Ovary (tissue), 9 donors: Measurements from ENCODE around the gene BUD31. TPM values are rescaled to one million over a fixed set of nuclear protein-coding genes. Genes with fewer than 3 reads are reported as not detected.

Source experiments
- DNase-seq, 5 donors: peaks; one replicate each; pipeline ENCODE4 v3.0.0-alpha.2; 2019 to 2020
- H3K27ac ChIP-seq, 2 donors: fragments of 200-600 bp; one replicate each; pipeline versions ENCODE4 v1.5.1 to v1.8.0; 2019 to 2022
- H3K27me3 ChIP-seq: fragments of 200-600 bp; one replicate; pipeline ENCODE4 v1.8.0; 2022
- H3K36me3 ChIP-seq: fragments of 200-600 bp; sonication (generic); one replicate; pipeline ENCODE4 v1.5.1; 2019
- H3K4me1 ChIP-seq: one replicate; pipeline ENCODE4 v1.8.1; 2013; ENCODE audit warnings: mild to moderate bottlenecking, moderate library complexity; ENCODE audit not compliant: insufficient read depth
- H3K4me3 ChIP-seq: fragments of 200-600 bp; sonication (generic); one replicate; pipeline ENCODE4 v1.5.1; 2017
- H3K9me3 ChIP-seq, 2 donors: fragments of 200-600 bp in 1 of 2; sonication (generic) in 1 of 2; one replicate each; pipeline versions ENCODE4 v1.5.1 to v1.8.1; 2013 to 2019; ENCODE audit warnings: mild to moderate bottlenecking in 1 of 2, moderate library complexity in 1 of 2
- EP300 ChIP-seq: sonication (generic); formaldehyde crosslinking; IDR thresholded peaks from one replicate; pipeline ENCODE4 v1.6.1; 2017; ENCODE audit warnings: antibody characterized with exemption
- POLR2A ChIP-seq: fragments of 450-650 bp; IDR thresholded peaks from one replicate; pipeline ENCODE4 v1.6.1; 2017; ENCODE audit warnings: antibody characterized with exemption, mild to moderate bottlenecking, moderate library complexity
- WGBS, 3 donors: extraction: QIAGEN DNeasy Blood & Tissue Kit in 1 of 3; methylation state at CpG; one replicate each; pipeline versions ENCODE4 v1.1.5 to v1.1.7; 2013 to 2017; 5-methylcytosine and 5-hydroxymethylcytosine counted together
- intact Hi-C, 4 donors: fragments of 100-400 bp; cut with DNase I; formaldehyde crosslinking; loops; one replicate each; pipeline versions ENCODE4 v1.11.0 to v1.15.1; 2022 to 2023
- polyA plus RNA-seq, 2 donors: library from polyadenylated mRNA; stranded (reverse); fragments of 200-250 nt in 1 of 2; fragments of 350-450 nt in 1 of 2; fragmentation: Illumina TruSeq in 1 of 2; extraction: RNeasy Lipid Tissue Mini Kit (QIAGEN cat#74804) in 1 of 2; gene quantifications; one replicate each; pipeline ENCODE4 v1.2.3, GENCODE V29; 2013 to 2014
- total RNA-seq, 7 donors: library from RNA; depleted of rRNA in 2 of 7; stranded (reverse); fragments of >200 nt in 2 of 7; fragmentation: NEBNext Ultra II Directional in 3 of 7; extraction: Animal tissue kit (Norgen Biotek cat#: 25700) in 3 of 7; gene quantifications; one replicate each; pipeline versions ENCODE4 v1.1.0 to v1.2.4, GENCODE V29; 2016 to 2023
- TF ChIP-seq, protein P1 (sequence below), 3 donors: fragments of 450-650 bp in 2 of 3; fragments of 200-600 bp in 1 of 3; IDR thresholded peaks; one replicate each; pipeline versions ENCODE4 v1.5.1 to v1.8.0; 2016 to 2022; ENCODE audit warnings: antibody characterized with exemption in 3 of 3, mild to moderate bottlenecking in 1 of 3
- donor health status: DM: no; HTN: no; CAD: no; lungs with moderate emphysema.
- donor health status: DM: no; HTN: no; CAD: no.
- donor health status: Bipolar disorder and iron deficiency.
- donor health status: DM: yes; HTN: yes; CAD: no.
- donor health status: DM: no; HTN: no; CAD: no.
- donor health status: DM: yes; HTN: yes; CAD: no.

Gene BUD31
- total and polyA plus RNA-seq, 9 donors: 44.4 to 157 (median 65.2) TPM

DNA sequence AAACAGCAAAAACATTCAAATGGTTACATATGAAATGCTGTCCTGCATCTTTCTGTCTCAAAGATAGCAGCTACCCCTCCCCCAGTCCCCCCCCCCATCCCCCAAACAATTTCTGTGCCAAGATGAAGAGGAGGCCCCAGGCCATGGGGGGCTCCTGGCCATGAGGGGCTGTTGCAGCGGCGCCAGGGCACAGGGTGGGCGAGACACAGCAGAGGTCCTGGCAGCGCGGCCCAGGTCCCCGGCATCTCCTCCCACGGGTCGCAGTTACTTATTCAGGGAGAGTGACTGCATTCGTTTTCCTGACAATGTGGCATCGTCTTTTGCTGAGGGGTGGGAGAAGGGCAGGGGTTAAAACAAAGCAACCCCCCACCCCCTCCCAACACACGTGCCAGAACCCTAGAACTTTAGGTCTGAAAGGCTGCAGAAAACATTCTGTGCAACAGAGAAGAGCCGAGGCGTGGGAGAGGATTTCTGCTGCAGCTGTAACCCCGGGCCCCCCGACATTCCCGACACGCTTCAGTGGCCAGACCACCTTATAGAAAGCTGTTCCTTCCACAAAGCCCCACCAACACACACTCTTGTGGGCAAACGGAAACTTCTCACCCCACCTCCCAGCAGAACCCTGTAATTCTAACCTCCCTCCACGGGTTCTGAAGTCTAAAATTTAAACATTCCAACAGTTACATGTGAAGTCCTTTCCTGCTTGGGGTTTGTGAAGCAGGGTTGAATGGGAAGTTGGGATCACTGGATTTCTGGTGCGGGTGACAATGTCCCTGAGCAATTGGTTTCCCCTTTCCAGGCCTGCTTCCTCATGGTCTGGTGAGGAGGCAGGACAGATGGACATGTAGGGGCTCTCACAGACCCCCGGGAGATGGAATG is 12.1 kb upstream of the BUD31 start:
- peaks cover 3% of the 10 kb centered on the region for H3K4me1 ChIP-seq
- H3K27ac ChIP-seq: no peak overlapping the region
- TF ChIP-seq, protein P1, sequence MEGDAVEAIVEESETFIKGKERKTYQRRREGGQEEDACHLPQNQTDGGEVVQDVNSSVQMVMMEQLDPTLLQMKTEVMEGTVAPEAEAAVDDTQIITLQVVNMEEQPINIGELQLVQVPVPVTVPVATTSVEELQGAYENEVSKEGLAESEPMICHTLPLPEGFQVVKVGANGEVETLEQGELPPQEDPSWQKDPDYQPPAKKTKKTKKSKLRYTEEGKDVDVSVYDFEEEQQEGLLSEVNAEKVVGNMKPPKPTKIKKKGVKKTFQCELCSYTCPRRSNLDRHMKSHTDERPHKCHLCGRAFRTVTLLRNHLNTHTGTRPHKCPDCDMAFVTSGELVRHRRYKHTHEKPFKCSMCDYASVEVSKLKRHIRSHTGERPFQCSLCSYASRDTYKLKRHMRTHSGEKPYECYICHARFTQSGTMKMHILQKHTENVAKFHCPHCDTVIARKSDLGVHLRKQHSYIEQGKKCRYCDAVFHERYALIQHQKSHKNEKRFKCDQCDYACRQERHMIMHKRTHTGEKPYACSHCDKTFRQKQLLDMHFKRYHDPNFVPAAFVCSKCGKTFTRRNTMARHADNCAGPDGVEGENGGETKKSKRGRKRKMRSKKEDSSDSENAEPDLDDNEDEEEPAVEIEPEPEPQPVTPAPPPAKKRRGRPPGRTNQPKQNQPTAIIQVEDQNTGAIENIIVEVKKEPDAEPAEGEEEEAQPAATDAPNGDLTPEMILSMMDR (IDR thresholded peaks at IDR 0.05): no peak
- TF ChIP-seq EP300 (no peak), POLR2A (no peak)
- H3K9me3 ChIP-seq: no peaks in the 10 kb centered on the region
- intact Hi-C loops: loop anchor here in 2 of 4 donors (10.0 kb wide), 1 partner anchor 252 kb away; the partner anchor contains the start of gene SMURF1 (in 2 of the 2)
- H3K27me3 ChIP-seq: no peaks in the 10 kb centered on the region
- WGBS, 3 donors: 46 to 51% (median 47%) methylated on average over 21 of the region's 21 CpGs
- DNase-seq: no peak
- no peak overlapping the region for H3K4me3 ChIP-seq
- H3K36me3 ChIP-seq: no peaks in the 10 kb centered on the region

GRCh38 chr7:99397297-99397983 is 11.3 kb upstream of the BUD31 start:
- intact Hi-C loops: loop anchor here in 2 of 4 donors (10.0 kb wide), 1 partner anchor 253 kb away; the partner anchor contains the start of gene SMURF1 (in 2 of the 2)
- Histone ChIP-seq H3K36me3 (no peaks in the 10 kb centered on the region), H3K9me3 (no peaks in the 10 kb centered on the region), H3K4me3 (no peak overlapping the region), H3K27ac (no peak overlapping the region), H3K27me3 (no peaks in the 10 kb centered on the region), H3K4me1 (peaks cover 3% of the 10 kb centered on the region)
- no peak for DNase-seq
- TF ChIP-seq POLR2A (no peak), EP300 (no peak)
- TF ChIP-seq, protein P1 (IDR thresholded peaks at IDR 0.05): no peak
- WGBS, 3 donors: 84 to 87% (median 84%) methylated on average over 18 of the region's 18 CpGs

GRCh38 chr7:99398891-99399445 is 9.8 kb upstream of the BUD31 start:
- TF ChIP-seq POLR2A (no peak), EP300 (no peak)
- TF ChIP-seq, protein P1 (IDR thresholded peaks at IDR 0.05): no peak
- DNase-seq: no peak
- no peaks in the 10 kb centered on the region for H3K36me3 ChIP-seq
- H3K27me3 ChIP-seq: no peaks in the 10 kb centered on the region
- H3K4me1 ChIP-seq: no peaks in the 10 kb centered on the region
- 53 to 68% (median 65%) methylated on average over 5 of the region's 5 CpGs for WGBS, 3 donors
- intact Hi-C loops: loop anchor here in 2 of 4 donors (10.0 kb wide), 1 partner anchor 254 kb away; the partner anchor contains the start of gene SMURF1 (in 2 of the 2)
- no peak overlapping the region for H3K4me3 ChIP-seq
- H3K9me3 ChIP-seq: no peaks in the 10 kb centered on the region
- no peak overlapping the region for H3K27ac ChIP-seq

DNA sequence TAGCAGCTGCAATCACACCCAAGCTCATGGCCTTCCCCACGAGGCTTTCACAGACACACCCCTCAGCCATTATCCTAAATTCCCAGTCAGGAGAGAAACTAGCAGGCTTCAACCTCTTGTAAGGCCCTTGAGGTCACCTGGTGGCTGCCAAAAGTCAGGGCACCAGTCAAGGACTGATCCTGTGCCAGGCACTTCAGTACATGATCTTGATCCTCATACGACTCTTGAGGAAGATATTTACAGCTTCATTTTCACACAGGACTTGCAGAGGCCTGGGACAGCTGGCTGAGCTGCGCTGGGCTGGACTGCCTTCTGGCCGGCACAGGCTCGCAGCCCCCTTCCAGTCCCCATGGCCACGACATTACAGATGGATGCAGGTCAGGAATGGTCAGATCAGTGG is 9.2 kb upstream of the BUD31 start:
- DNase-seq: no peak
- H3K4me3 ChIP-seq: no peak overlapping the region
- no peak overlapping the region for H3K27ac ChIP-seq
- H3K27me3 ChIP-seq: no peaks in the 10 kb centered on the region
- H3K4me1 ChIP-seq: peaks cover 1% of the 10 kb centered on the region
- TF ChIP-seq POLR2A (no peak), EP300 (no peak)
- TF ChIP-seq, protein P1 (IDR thresholded peaks at IDR 0.05): no peak
- H3K36me3 ChIP-seq: no peaks in the 10 kb centered on the region
- intact Hi-C loops: loop anchor here in 2 of 4 donors (10.0 kb wide), 1 partner anchor 255 kb away; the partner anchor contains the start of gene SMURF1 (in 2 of the 2)
- 56 to 79% (median 67%) methylated on average over 6 of the region's 6 CpGs for WGBS, 3 donors
- H3K9me3 ChIP-seq: no peaks in the 10 kb centered on the region
